ENCODE measurements around the gene ZNF595.
"Not testable (repeated sequence)": the region's sequence is repeated elsewhere in the genome, so short reads cannot be mapped to it uniquely, and the experiment has no call there.

ZNF595 gene

GRCh38 chr4:52804-53479, at the start of gene ZNF595:
TSS of gene ZNF595 (plus strand) at chr4:53321. CDS start at chr4:53489, 168 bp downstream.
- not testable (repeated sequence) for DNase-seq (ENCODE audit: low read depth)

GRCh38 chr4:9937-10870, 42.9 kb upstream of the ZNF595 start:
- not testable (repeated sequence) for DNase-seq (ENCODE audit: low read depth)

DNA sequence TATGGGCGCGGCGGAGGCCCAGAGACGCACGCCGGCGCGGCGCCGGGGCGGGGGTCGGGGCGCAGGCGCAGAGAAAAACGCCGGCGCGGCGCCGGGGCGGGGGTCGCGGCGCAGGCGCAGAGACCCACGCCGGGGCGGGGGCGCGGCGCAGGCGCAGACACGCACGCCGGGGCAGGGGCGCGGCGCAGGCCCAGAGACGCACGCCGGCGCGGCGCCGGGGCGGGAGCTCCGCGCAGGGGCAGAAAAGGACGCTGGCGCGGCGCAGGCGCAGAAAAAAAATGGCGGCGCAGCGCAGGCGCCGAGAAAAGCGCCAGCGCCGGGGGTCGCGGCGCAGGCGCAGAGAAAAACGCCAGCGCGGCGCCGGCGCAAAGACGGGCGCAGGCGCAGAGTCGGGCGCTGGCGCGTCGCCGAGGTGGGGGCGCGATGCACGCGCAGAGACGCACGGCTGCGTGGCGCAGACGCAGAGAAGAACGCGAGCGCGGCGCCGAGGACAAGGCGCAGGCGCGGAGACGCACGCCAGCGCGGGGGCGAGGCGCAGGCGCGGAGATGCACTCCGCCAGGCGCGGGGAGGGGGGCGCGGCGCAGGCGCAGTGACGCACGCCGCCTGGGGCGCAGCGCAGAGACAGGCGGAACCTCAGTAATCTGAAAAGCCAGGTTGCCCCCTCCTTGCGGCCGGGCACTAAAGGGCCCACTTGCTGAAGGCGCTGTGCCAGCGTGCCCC, 41.9 kb upstream of the ZNF595 start:
- not testable (repeated sequence) for DNase-seq (ENCODE audit: low read depth)

DNA sequence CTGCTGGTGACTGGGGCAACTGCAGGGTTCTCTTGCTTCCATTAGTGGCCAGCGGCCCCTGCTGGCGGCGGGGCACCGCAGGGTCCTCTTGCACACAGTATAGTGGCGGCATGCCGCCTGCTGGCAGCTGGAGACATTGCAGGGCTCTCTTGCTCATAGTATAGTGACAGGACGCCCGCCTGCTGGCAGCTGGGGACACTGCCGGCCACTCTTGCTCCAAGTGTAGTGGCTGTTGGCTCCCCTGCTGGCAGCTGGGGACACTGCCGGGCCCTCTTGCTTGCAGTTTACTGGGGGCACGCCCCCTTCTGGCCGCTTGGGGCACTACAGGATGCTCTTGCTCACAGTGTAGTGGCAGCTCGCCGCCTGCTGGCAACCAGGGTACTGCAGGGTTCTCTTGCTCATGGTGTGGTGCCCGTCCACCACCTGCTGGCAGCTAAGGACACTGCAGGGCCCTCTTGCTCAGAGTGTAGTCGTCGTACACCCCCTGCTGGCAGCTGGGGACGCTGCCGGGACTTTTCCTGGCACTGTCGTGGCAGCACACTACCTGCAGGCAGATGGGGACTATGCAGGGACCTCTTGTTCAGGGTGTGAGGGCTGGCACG, 41.2 kb upstream of the ZNF595 start:
- not testable (repeated sequence) for DNase-seq (ENCODE audit: low read depth)

- DNase-seq (ENCODE audit: low read depth): not testable (repeated sequence)
These were observed 35.0 kb upstream of the ZNF595 start for GRCh38 chr4:18128-18527.

- DNase-seq (ENCODE audit: low read depth): not testable (repeated sequence)
These were observed 34.5 kb upstream of the ZNF595 start for GRCh38 chr4:18589-18988.

DNA sequence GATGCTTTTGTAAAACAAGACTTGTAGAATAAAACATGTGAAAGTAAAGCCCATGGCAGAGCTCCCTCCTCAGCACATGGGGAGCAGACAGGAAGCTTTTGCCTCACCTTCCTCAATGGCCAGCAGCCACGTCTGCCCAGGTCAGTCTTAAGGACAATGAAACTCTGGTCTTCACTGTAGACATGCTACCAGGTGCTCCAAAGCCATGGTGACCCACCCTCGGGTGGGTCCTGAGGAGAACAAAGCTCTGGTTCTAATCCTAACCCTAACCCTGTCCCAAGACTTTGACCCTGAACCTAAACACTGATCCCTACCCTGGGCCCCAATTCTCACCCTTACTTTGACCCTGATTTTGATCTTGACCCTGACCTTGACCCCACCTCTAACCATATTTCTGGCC, 30.2 kb upstream of the ZNF595 start:
- DNase-seq (ENCODE audit: low read depth): not testable (repeated sequence)

GRCh38 chr4:24359-24758, 28.8 kb upstream of the ZNF595 start:
- DNase-seq (ENCODE audit: low read depth): not testable (repeated sequence)

- not testable (repeated sequence) for DNase-seq (ENCODE audit: low read depth)
These were observed 25.6 kb upstream of the ZNF595 start for GRCh38 chr4:27501-27900.

- not testable (repeated sequence) for DNase-seq (ENCODE audit: low read depth)
These were observed 24.2 kb upstream of the ZNF595 start for GRCh38 chr4:28767-29542.

DNA sequence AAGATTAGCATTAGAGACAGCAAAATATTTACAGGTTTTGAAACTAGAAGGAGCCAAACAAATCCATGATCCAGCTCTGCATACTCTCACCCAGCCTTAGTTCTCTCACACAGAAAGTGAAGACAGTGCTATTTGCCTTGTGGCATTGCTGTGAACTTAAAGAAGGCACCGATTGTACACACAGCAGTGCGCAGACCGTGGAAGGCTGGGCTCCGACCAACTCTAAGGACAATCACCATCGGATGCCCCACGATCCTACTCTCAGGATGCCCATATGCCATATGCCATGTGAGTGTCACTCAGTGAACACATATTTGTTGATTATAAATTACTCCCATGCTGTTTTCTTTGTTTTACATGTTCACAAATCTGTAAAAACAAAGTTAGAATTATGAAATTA, 19.8 kb upstream of the ZNF595 start:
- not testable (repeated sequence) for DNase-seq (ENCODE audit: low read depth)

DNA sequence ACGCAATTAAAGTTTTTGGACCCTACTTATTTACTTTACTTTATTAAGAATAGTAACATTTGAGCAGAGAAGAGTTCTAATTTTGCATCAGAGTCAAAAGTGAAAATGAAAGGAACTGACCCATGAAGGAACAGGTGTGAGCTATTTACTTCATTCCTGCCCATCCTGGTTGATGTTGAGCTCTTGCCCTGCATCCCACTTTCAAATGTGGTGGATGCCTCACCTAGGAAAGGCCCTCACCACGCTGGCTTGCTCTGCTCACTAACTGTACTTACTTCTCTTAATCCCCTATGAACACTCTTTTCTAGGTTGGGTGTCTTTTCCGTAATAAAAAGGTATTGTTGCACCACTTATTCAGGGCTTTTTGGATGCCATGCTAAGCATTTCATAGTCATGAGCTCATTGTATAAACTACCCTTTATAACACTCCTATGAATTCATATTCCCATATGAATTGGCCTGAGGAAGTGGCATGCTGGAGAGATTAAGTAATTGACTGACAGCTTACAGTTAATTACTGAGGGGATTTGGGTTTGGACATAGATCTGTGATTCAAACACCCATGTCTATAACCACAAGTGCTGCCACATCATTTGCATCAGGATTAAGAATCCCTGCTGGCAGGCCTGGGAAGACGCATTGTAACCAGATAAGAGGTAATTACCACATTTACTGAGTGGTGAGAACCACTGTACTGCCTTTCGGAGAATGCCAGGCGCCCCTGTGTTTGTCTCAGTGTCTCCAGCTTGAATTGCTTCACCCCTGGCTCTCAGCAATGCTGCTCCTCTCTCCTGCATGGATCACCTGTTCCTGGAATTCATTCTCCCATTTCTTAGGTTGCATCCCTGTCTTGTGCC, 16.3 kb upstream of the ZNF595 start:
- not testable (repeated sequence) for DNase-seq (ENCODE audit: low read depth)

DNA sequence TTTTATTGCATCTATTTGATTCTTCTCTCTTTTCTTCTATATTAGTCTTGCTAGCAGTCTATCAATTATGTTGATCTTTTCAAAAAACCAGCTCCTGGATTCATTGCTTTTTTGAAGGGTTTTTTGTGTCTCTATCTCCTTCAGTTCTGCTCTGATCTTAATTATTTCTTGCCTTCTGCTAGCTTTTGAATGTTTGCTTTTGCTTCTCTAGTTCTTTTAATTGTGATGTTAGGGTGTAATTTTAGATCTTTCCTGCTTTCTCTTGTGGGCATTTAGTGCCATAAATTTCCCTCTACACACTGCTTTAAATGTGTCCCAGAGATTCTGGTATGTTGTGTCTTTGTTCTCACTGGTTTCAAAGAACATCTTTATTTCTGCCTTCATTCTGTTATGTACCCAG, 14.9 kb upstream of the ZNF595 start:
- DNase-seq (ENCODE audit: low read depth): not testable (repeated sequence)

GRCh38 chr4:43375-43774, 9.7 kb upstream of the ZNF595 start:
- not testable (repeated sequence) for DNase-seq (ENCODE audit: low read depth)

DNA sequence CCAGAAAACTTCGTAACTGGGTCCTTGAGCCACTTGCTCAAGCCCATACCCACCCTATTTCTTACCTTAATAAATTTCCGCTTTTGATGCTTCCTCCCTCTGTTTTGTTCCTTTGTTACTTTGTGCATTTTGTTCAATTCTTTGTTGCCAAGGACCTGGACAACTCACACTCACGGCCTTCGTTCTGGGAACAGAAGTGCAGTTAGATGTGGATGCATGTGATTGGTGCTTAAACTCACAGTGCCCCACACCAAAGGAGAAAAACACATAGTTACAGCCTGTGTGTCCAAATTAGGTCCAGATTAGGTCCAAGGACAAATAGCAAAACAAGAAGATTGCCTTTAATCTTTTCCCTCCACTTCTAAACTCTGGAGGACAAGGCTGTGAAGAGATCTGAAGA, 1.9 kb upstream of the ZNF595 start:
- DNase-seq (ENCODE audit: low read depth): not testable (repeated sequence)

- DNase-seq (ENCODE audit: low read depth): not testable (repeated sequence)
These were observed 1.4 kb upstream of the ZNF595 start for GRCh38 chr4:51655-52277.

- not testable (repeated sequence) for DNase-seq (ENCODE audit: low read depth)
These were observed 400 bp downstream of the ZNF595 start for GRCh38 chr4:53521-53920.

DNA sequence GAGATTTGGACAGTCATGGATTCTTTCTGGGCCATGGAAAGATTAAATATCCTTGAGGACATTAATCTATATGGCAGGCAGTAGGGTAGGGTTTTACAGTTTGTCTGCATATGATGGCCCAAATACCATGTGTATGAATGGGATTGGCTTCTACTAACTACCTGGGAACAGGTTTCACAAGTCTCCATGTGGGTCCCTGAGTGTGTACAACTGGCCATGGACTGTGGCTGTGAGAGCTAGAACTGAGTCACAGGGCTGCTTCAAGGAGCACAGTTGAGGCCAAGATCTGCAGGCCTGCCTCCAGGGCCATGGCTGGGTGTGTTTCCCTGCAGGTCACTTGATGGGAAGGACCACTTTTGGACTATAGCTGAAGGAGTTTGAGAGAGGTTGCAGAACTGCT, 11.6 kb downstream of the ZNF595 start:
- not testable (repeated sequence) for DNase-seq (ENCODE audit: low read depth)

DNA sequence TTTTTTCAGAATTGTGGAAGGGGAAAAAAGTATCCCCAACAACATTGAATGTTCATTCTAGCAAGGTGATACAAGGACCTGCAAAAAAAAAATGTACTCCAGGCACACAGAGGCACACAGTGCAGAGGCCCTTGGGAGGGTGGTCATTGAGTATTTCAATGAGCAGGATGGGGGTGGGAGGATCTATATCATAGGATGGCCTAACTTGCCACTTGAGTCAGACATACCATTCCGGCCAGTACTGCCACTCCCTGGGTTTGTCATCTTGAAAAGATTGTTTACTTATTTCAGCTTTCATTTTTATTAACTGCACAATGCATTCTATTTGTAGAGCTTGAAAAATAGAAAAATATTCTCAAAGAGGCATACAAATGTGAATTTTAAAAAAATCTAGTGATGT, 18.7 kb downstream of the ZNF595 start:
- no peak for DNase-seq (ENCODE audit: low read depth)

DNA sequence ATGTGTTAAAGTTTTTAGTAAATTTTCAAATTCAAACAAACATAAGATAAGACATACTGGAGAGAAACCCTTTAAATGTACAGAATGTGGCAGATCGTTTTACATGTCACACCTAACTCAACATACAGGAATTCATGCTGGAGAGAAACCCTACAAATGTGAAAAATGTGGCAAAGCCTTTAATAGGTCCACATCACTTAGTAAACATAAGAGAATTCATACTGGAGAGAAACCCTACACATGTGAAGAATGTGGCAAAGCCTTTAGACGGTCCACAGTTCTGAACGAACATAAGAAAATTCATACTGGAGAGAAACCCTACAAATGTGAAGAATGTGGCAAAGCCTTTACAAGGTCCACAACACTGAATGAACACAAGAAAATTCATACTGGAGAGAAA, 32.8 kb downstream of the ZNF595 start:
- no peak for DNase-seq (ENCODE audit: low read depth)
